Heart right ventricle (tissue), 16 donors: ENCODE results near the gene DCST1. TPM values are rescaled to one million over a fixed set of nuclear protein-coding genes. Genes with fewer than 3 reads are reported as not detected.

Source experiments
- ATAC-seq, 8 donors: fragments of 200-7000 bp; cut with Tn5 transposase; one replicate each; pipeline ENCODE4 v1.9.1; 2020; ENCODE audit warnings: mild to moderate bottlenecking in 8 of 8, moderate library complexity in 8 of 8, moderate number of reproducible peaks in 1 of 8
- DNase-seq, 2 donors: peaks; one replicate each; pipeline ENCODE4 v3.0.0-alpha.2; 2020
- H3K27ac ChIP-seq, 10 donors: fragments of 200-600 bp; sonication (generic) in 2 of 10; one replicate each; pipeline versions ENCODE4 v1.5.0 to v1.8.0; 2020 to 2022; ENCODE audit warnings: mild to moderate bottlenecking in 3 of 10
- H3K27me3 ChIP-seq, 7 donors: fragments of 200-600 bp; one replicate each; pipeline ENCODE4 v1.8.0; 2021 to 2022; ENCODE audit warnings: mild to moderate bottlenecking in 2 of 7
- H3K36me3 ChIP-seq, 9 donors: fragments of 200-600 bp; sonication (generic) in 1 of 9; one replicate each; pipeline versions ENCODE4 v1.5.0 to v1.8.0; 2020 to 2022; ENCODE audit warnings: mild to moderate bottlenecking in 2 of 9
- H3K4me1 ChIP-seq, 9 donors: fragments of 200-600 bp; sonication (generic) in 1 of 9; one replicate each; pipeline versions ENCODE4 v1.5.0 to v1.8.0; 2020 to 2022; ENCODE audit warnings: mild to moderate bottlenecking in 4 of 9
- H3K4me3 ChIP-seq, 10 donors: fragments of 200-600 bp; sonication (generic) in 2 of 10; one replicate each; pipeline versions ENCODE4 v1.5.0 to v1.8.0; 2020 to 2022; ENCODE audit warnings: mild to moderate bottlenecking in 7 of 10, moderate library complexity in 2 of 10
- H3K9me3 ChIP-seq, 11 donors: fragments of 200-600 bp in 10 of 11; sonication (generic) in 2 of 11; one replicate each; pipeline versions ENCODE4 v1.5.0 to v1.8.0; 2013 to 2022; ENCODE audit warnings: mild to moderate bottlenecking in 2 of 11, control low read depth in 1 of 11, moderate library complexity in 1 of 11
- WGBS, 2 donors: extraction: QIAGEN DNeasy Blood & Tissue Kit; methylation state at CpG; one replicate each; pipeline ENCODE4 v1.1.7; 2013; ENCODE audit warnings: inconsistent platforms in 1 of 2; 5-methylcytosine and 5-hydroxymethylcytosine counted together
- intact Hi-C, 10 donors: fragments of 100-400 bp; cut with DNase I; formaldehyde crosslinking; loops; one replicate each; pipeline versions ENCODE4 v1.11.1 to v1.14.2; 2022
- polyA plus RNA-seq, 2 donors: library from polyadenylated mRNA; stranded (reverse); fragments of 200-250 nt; gene quantifications; one replicate each; pipeline ENCODE4 v1.2.3, GENCODE V29; 2013
- total RNA-seq, 10 donors: library from RNA; stranded (reverse); fragmentation: NEBNext Ultra II Directional in 3 of 10; extraction: Animal tissue kit (Norgen Biotek cat#: 25700) in 3 of 10; gene quantifications; one replicate each; pipeline versions ENCODE4 v1.2.1 to v1.2.4, GENCODE V29; 2021 to 2023
- TF ChIP-seq, protein P1 (sequence below), 9 donors: fragments of 200-600 bp; sonication (generic) in 2 of 9; IDR thresholded peaks; one replicate each; pipeline versions ENCODE4 v1.5.0 to v1.8.0; 2021 to 2022; ENCODE audit warnings: antibody characterized with exemption in 9 of 9, mild to moderate bottlenecking in 5 of 9, moderate library complexity in 1 of 9
- donor health status: Arrhythmogenic right ventricular cardiomyopathy.
- donor health status: ischemic (EF 13 %, LVEDD 7.1; RV severe dilation, severe dysfunction).
- donor health status: healthy with polysubstance abuse.
- donor health status: DM: no; HTN: yes; CAD: no.
- donor health status: DM: no; HTN: no; CAD: no.
- donor health status: ischemic (EF 25% LVEDD 6.9; RV normal size, moderate dysfunction).
- donor health status: ischemic (EF 25% LVEDD 5.7; RV mildly dilated, moderate dysfunction).
- donor health status: healthy.
- donor health status: DM: yes; HTN: yes; CAD: no.
- donor health status: Ischemic cardiomyopathy.
- donor health status: ischemic (EF 35%, LVEDD 5.7; RV mildly dilated, moderate dysfunction).
- donor health status: nonischemic (EF 11% LVEDD 7.7; RV severe dilation, severe dysfunction).
- donor health status: DM: yes; HTN: yes; CAD: no.
- donor health status: PGD.
- donor health status: ischemic (EF 29% LVEDD 5.4; RV normal size, mild dysfunction).
- donor health status: nonischemic (EF 23%, LVEDD 6.1; RV moderate dilation, normal function).

The DCST1 gene
- total and polyA plus RNA-seq, 12 donors, result 0.29 TPM; not detected in 11

DNA sequence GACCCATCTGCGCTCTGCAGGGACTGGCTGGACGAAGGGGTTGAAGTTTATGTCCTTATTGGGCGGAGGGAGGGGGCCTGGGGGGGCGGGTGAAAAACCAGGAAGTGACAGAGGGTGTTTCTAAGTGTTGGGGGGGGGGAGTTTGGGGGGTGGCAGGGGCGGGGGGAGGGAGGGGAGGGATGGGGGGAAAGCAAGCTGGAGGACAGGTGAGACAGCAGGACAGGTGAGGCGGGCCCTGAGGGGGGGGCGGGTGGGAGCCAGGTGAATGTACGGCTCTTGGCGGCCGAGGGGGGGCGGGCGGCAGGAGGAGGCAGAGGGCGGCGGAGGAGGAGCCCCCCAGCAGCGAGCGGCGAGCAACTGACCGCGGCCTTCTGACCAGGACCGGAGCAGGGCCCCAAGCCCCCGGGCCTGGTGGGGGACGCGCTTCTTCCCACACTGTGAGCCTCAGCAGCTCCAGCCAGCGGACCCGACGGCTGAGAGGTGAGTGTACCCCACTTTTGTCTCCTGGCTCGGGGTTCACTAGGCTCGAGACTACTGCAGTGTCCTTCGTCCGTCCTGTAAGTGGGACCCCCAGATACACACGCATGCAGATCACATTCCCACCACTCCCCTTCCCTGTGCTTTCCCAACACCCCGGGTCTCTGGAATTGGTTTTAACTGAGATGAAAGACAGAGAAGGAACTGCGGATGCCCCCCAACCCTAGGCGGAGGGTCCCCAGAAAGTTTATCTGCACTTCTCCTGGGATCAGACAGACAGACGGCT is 31.0 kb upstream of the DCST1 start, which contains the start of gene ZBTB7B:
Gene ZBTB7B (plus strand): TSS at position 339 of the 763 bp plus-strand sequence. CDS start 11,859 bp downstream, outside the sequence.
- no peaks in the 10 kb centered on the region for H3K9me3 ChIP-seq
- H3K4me1 ChIP-seq, result peaks cover 31 to 71% (median 58%) of the 10 kb centered on the region in 9 donors
- H3K27me3 ChIP-seq, result no peaks in the 10 kb centered on the region
- H3K27ac ChIP-seq, result peak within 1 kb of the TSS; percentile 92 to 98 (median 96)
- ATAC-seq, result peak in 7 of 8 donors; percentile 0 to 16 (median 4)
- TF ChIP-seq, protein P1, sequence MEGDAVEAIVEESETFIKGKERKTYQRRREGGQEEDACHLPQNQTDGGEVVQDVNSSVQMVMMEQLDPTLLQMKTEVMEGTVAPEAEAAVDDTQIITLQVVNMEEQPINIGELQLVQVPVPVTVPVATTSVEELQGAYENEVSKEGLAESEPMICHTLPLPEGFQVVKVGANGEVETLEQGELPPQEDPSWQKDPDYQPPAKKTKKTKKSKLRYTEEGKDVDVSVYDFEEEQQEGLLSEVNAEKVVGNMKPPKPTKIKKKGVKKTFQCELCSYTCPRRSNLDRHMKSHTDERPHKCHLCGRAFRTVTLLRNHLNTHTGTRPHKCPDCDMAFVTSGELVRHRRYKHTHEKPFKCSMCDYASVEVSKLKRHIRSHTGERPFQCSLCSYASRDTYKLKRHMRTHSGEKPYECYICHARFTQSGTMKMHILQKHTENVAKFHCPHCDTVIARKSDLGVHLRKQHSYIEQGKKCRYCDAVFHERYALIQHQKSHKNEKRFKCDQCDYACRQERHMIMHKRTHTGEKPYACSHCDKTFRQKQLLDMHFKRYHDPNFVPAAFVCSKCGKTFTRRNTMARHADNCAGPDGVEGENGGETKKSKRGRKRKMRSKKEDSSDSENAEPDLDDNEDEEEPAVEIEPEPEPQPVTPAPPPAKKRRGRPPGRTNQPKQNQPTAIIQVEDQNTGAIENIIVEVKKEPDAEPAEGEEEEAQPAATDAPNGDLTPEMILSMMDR (IDR thresholded peaks at IDR 0.05), result no peak
- WGBS, 2 donors, result 0% methylated on average over 22 to 32 of the region's 35 CpGs
- intact Hi-C loops, result loop anchor here in 3 of 10 donors (5.0 to 10.0 kb wide), 3 partner anchors 40 to 62 kb away; partner anchors contain the start of genes ADAM15 (in 1 of the 3), EFNA4 (in 1 of the 3) and PYGO2 (in 1 of the 3)
- no peaks in the 10 kb centered on the region for H3K36me3 ChIP-seq
- DNase-seq, result peak in 1 of 2 donors; percentile 55
- H3K4me3 ChIP-seq, result peak within 1 kb of the TSS; percentile 50 to 97 (median 91)

DNA sequence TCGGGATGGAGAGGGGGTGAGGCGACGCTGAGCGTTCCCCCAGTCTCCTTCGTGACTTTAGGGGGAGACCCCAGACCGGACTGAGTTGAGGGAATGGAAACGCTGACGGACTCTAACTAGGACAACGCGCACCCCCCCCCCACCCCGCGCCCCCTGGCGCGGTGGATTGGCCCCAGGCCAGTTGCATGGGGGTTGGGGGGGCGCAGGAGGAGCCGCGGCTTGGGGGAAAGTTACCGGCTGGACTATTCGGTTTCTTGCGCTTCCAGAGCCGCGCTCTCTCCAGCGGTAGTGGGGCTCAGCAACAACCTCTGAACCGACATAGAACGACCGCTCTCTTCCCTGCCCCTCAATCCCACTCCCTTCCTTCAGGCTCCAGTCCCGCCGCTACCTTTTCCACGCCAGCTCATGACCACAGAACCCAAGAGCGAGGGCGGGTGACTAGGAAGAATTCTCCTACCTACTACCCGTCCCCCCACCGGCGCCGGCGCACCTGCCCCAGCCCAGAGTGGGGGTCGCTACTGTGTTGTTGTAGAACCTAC is 30.3 kb upstream of the DCST1 start:
- Histone ChIP-seq H3K4me3 (peak overlapping the region; percentile 50 to 97 (median 91)), H3K9me3 (no peaks in the 10 kb centered on the region), H3K27me3 (no peaks in the 10 kb centered on the region), H3K27ac (peak overlapping the region; percentile 90 to 98 (median 96)), H3K4me1 (peaks cover 35 to 72% (median 64%) of the 10 kb centered on the region in 9 donors), H3K36me3 (no peaks in the 10 kb centered on the region)
- DNase-seq (no peak), ATAC-seq (no peak)
- WGBS, 2 donors, result 1% methylated on average over 37 of the region's 37 CpGs
- TF ChIP-seq, protein P1 (IDR thresholded peaks at IDR 0.05), result no peak
- intact Hi-C loops, result loop anchor here in 3 of 10 donors (5.0 to 10.0 kb wide), 3 partner anchors 41 to 62 kb away; partner anchors contain the start of genes ADAM15 (in 1 of the 3), EFNA4 (in 1 of the 3) and PYGO2 (in 1 of the 3)

DNA sequence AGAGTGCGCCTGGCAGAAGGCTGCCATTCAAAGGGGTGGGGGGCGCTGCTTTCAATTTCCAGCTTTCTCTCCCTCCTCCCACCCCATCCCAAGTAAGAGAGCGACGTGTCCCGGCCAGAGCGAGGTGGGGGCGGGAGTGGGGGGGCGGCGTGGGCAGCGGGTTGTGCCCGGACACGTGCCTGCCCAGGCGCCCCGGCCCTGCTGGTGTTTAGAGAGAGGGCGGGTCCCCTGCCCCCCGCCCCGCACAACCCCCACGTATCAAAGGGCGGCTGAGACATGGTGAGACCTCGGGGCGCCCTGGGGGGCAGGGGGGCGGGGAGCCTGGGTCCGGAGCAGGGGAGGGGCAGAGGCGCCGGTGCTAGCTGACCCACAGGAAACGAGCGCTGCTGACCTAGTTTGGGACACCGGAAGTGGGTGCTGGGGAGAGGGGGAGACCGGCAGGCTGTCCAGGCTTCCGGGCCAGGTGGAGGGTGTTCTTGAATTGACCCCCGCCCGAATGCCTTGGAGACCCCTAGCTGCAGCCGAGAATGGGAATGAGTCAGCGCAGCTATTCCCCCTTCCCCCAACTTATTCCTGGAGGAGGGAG is 29.8 kb upstream of the DCST1 start:
- Histone ChIP-seq H3K4me3 (peak overlapping the region; percentile 50 to 97 (median 91)), H3K27me3 (no peaks in the 10 kb centered on the region), H3K27ac (peak overlapping the region; percentile 90 to 98 (median 96)), H3K36me3 (no peaks in the 10 kb centered on the region), H3K9me3 (no peaks in the 10 kb centered on the region), H3K4me1 (peaks cover 33 to 75% (median 66%) of the 10 kb centered on the region in 9 donors)
- peak in 7 of 8 donors; percentile 5 to 19 (median 8) for ATAC-seq
- 0 to 1% methylated on average over 34 of the region's 34 CpGs for WGBS, 2 donors
- DNase-seq, result peak; percentile 72 to 79
- intact Hi-C loops, result loop anchor here in 3 of 10 donors (5.0 to 10.0 kb wide), 3 partner anchors 42 to 61 kb away; partner anchors contain the start of genes ADAM15 (in 1 of the 3), EFNA4 (in 1 of the 3) and PYGO2 (in 1 of the 3)
- TF ChIP-seq, protein P1 (IDR thresholded peaks at IDR 0.05), result no peak
